ENCODE data around the gene SMC3.
"Not testable (repeated sequence)": the region's sequence is repeated elsewhere in the genome, so short reads cannot be mapped to it uniquely, and the experiment has no call there.

The SMC3 gene

DNA sequence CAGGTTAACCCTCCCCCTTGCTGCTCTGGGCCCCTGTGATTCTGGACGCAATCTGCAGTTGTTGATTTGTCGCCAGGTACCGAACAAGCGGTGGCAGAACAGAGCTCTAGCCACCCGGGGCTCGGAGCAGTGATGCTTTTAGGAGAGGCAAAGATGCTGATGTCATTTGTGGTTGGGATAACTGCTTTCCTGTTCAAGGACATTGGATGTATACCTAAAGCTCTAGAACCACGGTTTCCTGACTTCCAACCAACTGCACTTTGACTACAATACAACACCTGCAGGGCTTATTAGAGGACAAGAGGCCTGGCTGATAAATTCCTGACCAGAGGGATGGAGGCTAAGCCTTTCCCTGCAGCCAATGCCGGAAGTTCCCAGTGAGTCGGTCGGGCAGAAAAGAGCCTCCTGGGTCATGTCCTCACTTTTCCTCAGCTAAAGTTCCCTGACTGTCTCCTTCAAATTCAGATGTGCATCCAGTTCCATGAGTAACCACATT, 70.1 kb downstream of the SMC3 start:
- DNase-seq (ENCODE audit: low read depth), result no peak
- TF ChIP-seq, protein P1, sequence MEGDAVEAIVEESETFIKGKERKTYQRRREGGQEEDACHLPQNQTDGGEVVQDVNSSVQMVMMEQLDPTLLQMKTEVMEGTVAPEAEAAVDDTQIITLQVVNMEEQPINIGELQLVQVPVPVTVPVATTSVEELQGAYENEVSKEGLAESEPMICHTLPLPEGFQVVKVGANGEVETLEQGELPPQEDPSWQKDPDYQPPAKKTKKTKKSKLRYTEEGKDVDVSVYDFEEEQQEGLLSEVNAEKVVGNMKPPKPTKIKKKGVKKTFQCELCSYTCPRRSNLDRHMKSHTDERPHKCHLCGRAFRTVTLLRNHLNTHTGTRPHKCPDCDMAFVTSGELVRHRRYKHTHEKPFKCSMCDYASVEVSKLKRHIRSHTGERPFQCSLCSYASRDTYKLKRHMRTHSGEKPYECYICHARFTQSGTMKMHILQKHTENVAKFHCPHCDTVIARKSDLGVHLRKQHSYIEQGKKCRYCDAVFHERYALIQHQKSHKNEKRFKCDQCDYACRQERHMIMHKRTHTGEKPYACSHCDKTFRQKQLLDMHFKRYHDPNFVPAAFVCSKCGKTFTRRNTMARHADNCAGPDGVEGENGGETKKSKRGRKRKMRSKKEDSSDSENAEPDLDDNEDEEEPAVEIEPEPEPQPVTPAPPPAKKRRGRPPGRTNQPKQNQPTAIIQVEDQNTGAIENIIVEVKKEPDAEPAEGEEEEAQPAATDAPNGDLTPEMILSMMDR (IDR thresholded peaks at IDR 0.05; ENCODE audit: control insufficient read depth, insufficient read depth, low read depth, low read length, missing control alignments), result no peak
- H3K4me3 ChIP-seq (ENCODE audit: control insufficient read depth, low read depth, low read length), result no peak overlapping the region

DNA sequence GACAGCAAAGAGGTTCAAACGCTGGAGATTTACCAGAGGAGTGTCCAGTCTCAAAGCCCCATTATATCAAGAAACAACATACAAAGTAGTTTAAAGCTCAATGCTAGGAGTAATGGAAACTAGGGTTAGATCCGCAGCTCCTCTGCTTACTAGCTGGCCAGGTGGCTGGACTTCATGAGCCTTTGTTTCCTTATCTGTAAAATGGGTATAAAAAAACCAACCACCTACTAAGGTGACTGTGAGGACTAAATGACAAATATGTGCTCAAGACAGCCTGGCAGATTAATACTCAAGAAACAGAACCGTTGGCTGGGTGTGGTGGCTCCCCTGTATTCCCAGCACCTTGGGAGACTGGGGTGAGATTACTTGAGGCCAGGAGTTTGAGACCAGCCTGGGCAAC, 70.8 kb downstream of the SMC3 start:
- no peak for DNase-seq (ENCODE audit: low read depth)
- no peak overlapping the region for H3K4me3 ChIP-seq (ENCODE audit: control insufficient read depth, low read depth, low read length)
- TF ChIP-seq, protein P1 (IDR thresholded peaks at IDR 0.05; ENCODE audit: control insufficient read depth, insufficient read depth, low read depth, low read length, missing control alignments), result no peak

DNA sequence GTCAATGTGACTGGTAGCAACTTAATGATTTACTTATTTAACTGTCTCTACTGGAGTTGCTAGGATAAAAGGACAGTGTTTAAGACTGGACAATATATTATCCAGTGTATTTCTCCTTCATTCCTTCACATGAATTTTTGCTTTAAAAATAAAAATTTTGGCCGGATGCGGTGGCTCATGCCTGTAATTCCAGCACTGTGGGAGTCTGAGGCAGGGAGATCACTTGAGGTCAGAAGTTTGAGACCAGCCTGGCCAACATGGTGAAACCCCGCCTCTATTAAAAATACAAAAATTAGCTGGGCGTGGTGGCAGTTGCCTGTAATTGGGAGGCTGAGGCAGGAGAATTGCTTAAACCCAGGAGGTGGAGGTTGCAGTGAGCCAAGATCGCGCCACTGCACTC, 71.6 kb downstream of the SMC3 start:
- H3K4me3 ChIP-seq (ENCODE audit: control insufficient read depth, low read depth, low read length); DNase-seq (ENCODE audit: low read depth): not testable (repeated sequence)

DNA sequence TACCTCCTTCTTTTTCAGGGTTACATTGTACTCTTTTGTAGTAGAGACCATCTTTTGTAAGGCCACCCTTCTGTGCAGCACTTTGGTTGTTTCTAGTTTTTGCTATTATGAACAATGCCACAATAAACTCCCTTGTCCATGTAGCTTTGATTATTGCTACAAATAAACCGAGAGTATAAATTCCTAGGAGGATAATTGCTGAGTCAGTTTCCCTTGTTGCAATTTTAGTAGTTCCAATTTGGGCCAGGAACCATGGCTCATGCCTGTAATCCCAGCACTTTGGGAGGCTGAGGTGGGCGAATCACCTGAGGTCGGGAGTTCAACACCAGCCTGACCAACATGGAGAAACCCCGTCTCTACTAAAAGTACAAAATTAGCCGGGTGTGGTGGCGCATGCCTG, 72.4 kb downstream of the SMC3 start:
- DNase-seq (ENCODE audit: low read depth); H3K4me3 ChIP-seq (ENCODE audit: control insufficient read depth, low read depth, low read length): not testable (repeated sequence)

DNA sequence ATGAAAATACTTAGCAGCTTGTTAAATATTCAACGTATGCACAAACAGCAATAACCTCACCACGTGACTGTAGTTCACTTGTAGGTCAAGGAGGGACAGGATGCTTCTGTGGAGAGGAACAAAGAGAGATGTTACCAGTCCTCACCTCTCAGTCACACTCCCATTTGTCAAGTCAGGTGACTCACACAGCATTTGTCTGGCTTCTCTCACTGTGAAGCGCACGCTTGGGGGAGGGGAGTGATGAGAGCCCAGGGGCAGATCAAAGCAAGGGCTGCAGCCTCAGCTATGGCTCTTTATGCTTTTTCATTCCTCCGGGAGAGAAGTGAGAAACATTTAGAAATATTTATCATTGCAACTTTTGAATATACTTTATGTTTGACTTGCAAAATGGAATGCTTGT, 73.8 kb downstream of the SMC3 start:
- H3K4me3 ChIP-seq (ENCODE audit: control insufficient read depth, low read depth, low read length), result no peak overlapping the region
- no peak for DNase-seq (ENCODE audit: low read depth)
- TF ChIP-seq, protein P1 (IDR thresholded peaks at IDR 0.05; ENCODE audit: control insufficient read depth, insufficient read depth, low read depth, low read length, missing control alignments), result no peak

DNA sequence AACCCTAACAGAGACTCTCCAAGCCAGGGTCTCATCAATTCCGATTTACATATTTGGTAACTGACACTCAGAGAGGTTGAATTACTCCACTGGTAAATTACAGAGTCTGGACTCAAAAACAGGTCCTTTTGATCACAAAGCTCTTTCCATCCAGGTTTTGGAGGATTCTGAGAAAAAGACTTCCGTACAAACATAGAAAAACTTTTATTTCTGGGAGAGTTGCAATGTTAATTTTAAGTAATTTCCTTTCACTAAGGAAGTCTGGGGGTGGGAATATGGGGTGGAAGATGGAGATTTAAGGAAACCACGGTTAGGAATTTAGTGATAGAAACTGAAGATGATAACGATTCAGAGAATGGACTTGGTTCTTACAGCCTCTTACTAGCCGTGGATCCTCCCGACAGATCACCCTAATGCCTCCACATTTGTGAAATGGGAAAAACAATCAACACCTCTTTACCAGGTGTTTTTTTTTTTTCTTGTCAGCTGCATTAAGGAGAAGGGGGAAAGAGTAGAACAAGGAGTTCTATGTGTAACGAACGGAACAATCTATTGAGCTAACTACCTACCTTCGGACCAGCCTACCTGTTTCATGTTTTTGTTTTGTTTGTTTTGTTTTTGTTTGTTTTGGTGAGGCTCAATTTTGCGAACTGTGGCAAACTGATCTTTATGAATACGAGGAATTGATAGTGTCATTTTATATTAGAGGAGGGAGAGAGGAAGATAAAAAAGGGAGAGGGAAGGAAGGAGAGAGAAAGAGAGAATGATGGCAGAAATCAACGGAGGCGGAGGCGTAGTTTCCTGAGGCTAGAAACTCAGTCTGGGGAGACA, 74.9 kb downstream of the SMC3 start:
- DNase-seq (ENCODE audit: low read depth), result no peak
- no peak overlapping the region for H3K4me3 ChIP-seq (ENCODE audit: control insufficient read depth, low read depth, low read length)
- TF ChIP-seq, protein P1 (IDR thresholded peaks at IDR 0.05; ENCODE audit: control insufficient read depth, insufficient read depth, low read depth, low read length, missing control alignments), result no peak

DNA sequence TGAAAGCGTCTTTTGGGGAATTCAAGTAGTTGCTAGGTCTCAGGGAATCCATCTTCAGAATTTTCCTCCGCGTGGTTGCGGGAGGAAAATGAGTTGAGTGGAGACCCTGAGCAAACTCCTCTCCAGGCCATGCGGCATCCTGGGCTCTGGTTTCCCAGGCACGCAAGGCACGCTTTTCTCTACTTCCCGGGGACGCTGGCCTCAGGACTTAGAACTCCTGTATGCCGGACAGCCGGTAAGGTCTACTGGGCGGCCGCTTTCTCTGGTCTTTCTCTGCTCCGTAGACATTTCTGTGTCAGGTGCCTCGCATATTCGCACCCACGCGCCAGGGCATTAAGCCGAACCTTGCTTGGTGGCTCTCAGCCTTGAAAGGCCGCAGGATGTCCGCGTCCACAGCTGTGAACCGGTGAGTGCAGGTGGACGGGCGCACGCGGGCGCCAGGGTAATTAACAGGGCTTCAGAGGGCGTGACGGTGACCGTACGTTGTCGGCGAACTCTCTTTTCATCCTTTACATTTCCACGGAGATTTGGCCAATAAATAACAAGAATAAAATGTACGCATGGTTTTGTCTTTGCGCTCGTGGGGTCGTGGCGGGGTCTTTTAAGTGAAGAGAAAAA, 75.6 kb downstream of the SMC3 start:
- DNase-seq (ENCODE audit: low read depth), result no peak
- H3K4me3 ChIP-seq (ENCODE audit: control insufficient read depth, low read depth, low read length), result no peak overlapping the region; the same call in 1 of the 2 replicates
- TF ChIP-seq, protein P1 (IDR thresholded peaks at IDR 0.05; ENCODE audit: control insufficient read depth, insufficient read depth, low read depth, low read length, missing control alignments), result no peak
